ENCODE results near the gene CMSS1.
"Not testable (repeated sequence)": the region's sequence is repeated elsewhere in the genome, so short reads cannot be mapped to it uniquely, and the experiment has no call there.

CMSS1 gene

DNA sequence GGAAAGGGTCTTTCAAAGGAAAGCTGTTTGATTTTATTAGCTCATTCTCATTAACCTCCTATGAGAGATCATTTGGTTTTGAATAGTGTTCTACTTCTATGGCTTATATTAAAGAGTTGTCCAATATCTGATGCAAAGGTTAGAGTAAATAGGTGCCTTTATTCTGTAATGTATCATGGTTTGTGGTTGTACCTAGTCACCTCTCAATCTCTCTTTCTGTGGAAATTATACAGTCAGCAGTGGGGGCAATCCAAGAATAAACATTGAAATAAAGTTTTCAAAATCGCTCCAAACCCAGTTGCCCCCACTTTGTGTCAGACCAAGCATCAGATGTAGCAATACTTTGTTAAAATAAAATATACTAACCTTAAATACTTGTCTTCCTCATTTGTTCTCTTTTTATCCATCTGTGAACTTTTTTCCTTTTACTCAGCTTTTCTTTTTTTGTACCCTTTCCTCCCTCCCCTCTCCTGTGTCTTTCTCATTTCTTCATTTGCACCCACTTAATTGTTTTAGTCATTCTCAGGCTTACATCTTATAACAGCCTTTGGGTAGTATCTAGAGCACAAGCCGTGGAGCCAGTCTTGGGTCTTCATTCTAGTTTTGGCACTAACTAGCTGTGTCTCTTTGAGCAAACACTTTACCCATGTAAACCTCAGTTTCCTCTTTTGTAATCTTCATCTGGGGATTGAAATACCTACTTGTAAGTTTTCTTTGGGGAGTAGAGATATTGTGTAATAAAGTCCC lies 16.7 kb downstream of the CMSS1 start:
- no peak overlapping the region for H3K27ac ChIP-seq
- TF ChIP-seq, protein P1, sequence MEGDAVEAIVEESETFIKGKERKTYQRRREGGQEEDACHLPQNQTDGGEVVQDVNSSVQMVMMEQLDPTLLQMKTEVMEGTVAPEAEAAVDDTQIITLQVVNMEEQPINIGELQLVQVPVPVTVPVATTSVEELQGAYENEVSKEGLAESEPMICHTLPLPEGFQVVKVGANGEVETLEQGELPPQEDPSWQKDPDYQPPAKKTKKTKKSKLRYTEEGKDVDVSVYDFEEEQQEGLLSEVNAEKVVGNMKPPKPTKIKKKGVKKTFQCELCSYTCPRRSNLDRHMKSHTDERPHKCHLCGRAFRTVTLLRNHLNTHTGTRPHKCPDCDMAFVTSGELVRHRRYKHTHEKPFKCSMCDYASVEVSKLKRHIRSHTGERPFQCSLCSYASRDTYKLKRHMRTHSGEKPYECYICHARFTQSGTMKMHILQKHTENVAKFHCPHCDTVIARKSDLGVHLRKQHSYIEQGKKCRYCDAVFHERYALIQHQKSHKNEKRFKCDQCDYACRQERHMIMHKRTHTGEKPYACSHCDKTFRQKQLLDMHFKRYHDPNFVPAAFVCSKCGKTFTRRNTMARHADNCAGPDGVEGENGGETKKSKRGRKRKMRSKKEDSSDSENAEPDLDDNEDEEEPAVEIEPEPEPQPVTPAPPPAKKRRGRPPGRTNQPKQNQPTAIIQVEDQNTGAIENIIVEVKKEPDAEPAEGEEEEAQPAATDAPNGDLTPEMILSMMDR (conservative IDR thresholded peaks at IDR 0.05) = no peak

DNA sequence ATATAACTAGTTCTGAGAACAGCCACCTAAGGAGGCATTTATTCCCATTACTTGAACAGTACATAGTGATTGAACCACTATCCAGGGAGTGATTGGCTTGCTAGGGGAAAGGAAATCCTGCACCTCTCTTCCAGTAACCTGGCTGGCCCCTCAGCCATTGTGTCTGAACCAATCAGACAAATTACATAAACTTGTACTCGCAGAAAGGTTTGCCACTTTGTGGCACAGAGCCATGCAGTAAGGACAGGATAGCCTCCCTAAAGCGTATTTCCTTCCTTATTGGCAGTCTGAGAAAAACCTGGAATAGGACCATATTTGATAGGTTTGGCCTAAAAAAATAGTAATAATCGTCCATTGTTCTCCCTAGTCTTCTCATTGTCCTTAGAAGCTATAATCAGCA lies 19.0 kb downstream of the CMSS1 start:
- TF ChIP-seq, protein P1 (conservative IDR thresholded peaks at IDR 0.05) = no peak

DNA sequence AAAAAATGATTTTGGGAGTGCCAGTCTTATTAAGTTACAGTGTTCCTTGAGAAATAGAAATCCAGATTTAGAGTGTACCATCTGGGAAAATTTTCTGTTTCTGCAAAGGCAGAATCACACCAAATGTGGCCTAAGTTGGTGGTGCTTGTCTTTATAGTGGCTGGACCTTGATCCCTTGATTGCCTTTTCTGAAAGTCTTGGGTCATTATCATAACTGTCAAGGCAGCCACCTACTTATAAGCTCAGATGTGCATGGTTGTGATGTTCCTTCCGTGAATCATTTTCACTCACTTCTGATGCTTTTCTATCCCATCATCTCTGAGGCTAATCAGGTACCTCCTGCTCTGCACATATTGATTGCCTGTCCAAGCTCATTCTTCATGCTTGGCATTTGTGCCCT lies 20.1 kb downstream of the CMSS1 start:
- TF ChIP-seq, protein P1 (conservative IDR thresholded peaks at IDR 0.05) = no peak
- H3K27ac ChIP-seq = no peak overlapping the region

More for the DNA sequence above, 19.0 kb downstream of the CMSS1 start:
- H3K27ac ChIP-seq = no peak overlapping the region

DNA sequence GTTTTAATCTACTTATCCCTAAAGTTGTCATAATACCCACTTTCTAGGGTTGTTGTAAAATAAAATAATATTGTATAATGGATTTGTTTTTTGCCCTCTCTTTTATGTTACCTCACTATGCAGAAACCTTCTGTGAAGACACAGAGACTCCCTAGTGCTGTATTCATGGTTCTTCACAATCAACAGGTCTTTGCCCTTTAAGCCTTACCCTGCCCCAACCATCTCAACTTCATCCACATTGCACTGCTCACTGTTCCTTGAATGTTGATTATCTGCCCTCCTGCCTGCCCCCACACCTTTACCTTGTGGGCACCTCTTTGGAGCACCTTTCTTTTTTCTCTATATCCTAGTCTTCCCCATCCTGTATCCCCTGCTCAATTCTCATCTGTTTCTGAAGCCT lies 21.1 kb downstream of the CMSS1 start:
- TF ChIP-seq, protein P1 (conservative IDR thresholded peaks at IDR 0.05) = no peak
- no peak overlapping the region for H3K27ac ChIP-seq

DNA sequence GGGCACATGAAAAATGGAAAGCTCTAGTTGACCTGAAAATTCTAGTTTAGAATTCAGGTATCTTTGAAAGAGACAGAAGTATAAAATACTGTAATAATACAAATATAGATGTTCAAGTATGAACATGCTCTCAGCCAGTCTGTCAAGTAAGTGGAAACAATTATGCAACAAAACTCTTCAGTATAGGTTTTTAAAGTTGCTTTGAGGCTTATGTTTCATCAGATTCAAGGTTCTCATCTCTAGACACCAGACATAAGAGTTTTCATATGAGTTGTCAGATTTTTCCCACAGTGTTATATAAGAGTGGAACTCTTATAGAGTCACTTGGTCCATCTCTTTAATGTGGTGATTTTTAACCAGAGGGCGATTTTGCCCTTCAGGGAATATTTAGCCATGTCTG lies 22.0 kb downstream of the CMSS1 start:
- TF ChIP-seq, protein P1 (conservative IDR thresholded peaks at IDR 0.05) = no peak
- H3K27ac ChIP-seq = no peak overlapping the region

DNA sequence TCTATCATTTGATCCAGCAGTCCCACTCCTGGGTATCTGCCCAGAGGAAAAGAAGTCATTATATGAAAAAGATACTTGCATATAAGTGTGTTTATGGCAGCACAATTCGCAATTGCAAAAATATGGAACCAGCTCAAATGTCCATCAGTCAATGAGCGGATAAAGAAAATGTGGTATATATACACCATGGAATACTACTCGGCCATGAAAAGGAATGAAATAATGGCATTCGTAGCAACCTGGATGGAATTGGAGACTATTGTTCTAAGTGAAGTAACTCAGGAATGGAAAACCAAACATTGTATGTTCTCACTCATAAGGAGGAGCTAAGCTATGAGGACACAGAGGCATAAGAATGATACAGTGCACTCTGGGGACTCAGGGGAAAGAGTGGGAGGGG lies 24.3 kb downstream of the CMSS1 start:
- not testable (repeated sequence) for H3K27ac ChIP-seq

DNA sequence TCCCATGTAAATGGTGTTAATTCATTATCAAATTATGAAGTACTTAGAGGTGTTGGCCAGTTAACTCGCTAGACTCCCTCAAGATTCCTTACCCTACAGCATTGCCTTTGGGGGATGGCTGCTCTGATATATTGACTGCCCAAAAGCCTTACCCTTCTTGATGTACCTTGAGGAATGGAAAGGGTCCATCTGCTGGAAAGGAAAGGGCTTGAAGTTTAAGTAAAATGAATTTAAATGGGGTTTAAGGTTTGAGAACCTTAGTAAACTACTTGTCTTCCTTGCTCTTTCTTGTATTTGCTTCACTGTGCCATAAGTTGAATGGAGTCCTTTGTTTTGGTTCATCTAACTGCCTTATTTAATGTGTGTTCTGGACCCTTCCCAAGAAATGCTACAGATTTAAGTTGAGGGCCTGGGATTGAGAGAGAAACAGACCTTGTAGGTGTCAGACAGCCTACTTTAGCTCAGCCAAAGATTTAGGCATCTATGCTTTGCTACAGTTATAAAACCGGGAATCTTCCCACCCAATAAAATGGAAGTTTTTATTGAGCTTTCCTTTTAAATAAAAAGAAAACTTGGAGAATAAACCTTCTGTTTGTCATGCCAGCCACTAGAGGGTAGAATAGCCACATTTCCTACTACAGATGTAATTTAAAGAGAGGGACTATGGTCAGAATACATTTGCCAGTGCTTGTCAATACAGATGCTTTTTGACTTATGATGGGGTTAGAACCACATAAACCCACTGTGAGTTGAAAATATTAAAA lies 25.3 kb downstream of the CMSS1 start:
- peak overlapping the region; percentile 65 for H3K27ac ChIP-seq
- TF ChIP-seq, protein P1 (conservative IDR thresholded peaks at IDR 0.05) = peak; percentile 83
